ENCODE results near the gene SLC38A9.
"Not testable (repeated sequence)": the region's sequence is repeated elsewhere in the genome, so short reads cannot be mapped to it uniquely, and the experiment has no call there.

The SLC38A9 gene

GRCh38 chr5:55713871-55714270 is 1.7 kb upstream of the SLC38A9 start:
- TF ChIP-seq POLR2AphosphoS5 (IDR thresholded peaks at IDR 0.05; ENCODE audit: low read depth, low read length) (no peak), POLR2A (IDR thresholded peaks at IDR 0.05; ENCODE audit: low read depth, low read length) (no peak), TAF1 (IDR thresholded peaks at IDR 0.05; ENCODE audit: low read depth, low read length) (no peak), SPI1 (IDR thresholded peaks at IDR 0.05; ENCODE audit: low read depth, low read length) (no peak), POU2F2 (IDR thresholded peaks at IDR 0.05; ENCODE audit: low read depth, low read length) (no peak), PAX5 (IDR thresholded peaks at IDR 0.05; ENCODE audit: insufficient read depth, low read length, severe bottlenecking) (no peak)
- DNase-seq (ENCODE audit: insufficient read length, low spot score) (no peak), FAIRE-seq (no peak)

- no peak for FAIRE-seq
- DNase-seq (ENCODE audit: insufficient read length, low spot score) = no peak
- TF ChIP-seq POLR2AphosphoS5 (IDR thresholded peaks at IDR 0.05; ENCODE audit: low read depth, low read length) (no peak), TAF1 (IDR thresholded peaks at IDR 0.05; ENCODE audit: low read depth, low read length) (no peak), SPI1 (IDR thresholded peaks at IDR 0.05; ENCODE audit: low read depth, low read length) (no peak), PAX5 (IDR thresholded peaks at IDR 0.05; ENCODE audit: insufficient read depth, low read length, severe bottlenecking) (no peak), POLR2A (IDR thresholded peaks at IDR 0.05; ENCODE audit: low read depth, low read length) (no peak), POU2F2 (IDR thresholded peaks at IDR 0.05; ENCODE audit: low read depth, low read length) (no peak)
These were observed 559 bp downstream of the SLC38A9 start for GRCh38 chr5:55711507-55712022.

- no peak for DNase-seq (ENCODE audit: insufficient read length, low spot score)
- TF ChIP-seq PAX5 (IDR thresholded peaks at IDR 0.05; ENCODE audit: insufficient read depth, low read length, severe bottlenecking) = no peak
- TF ChIP-seq SPI1 (IDR thresholded peaks at IDR 0.05; ENCODE audit: low read depth, low read length) = no peak
- no peak for TF ChIP-seq TAF1 (IDR thresholded peaks at IDR 0.05; ENCODE audit: low read depth, low read length)
- TF ChIP-seq POLR2A (IDR thresholded peaks at IDR 0.05; ENCODE audit: low read depth, low read length) = no peak
- TF ChIP-seq POU2F2 (IDR thresholded peaks at IDR 0.05; ENCODE audit: low read depth, low read length) = no peak
- no peak for TF ChIP-seq POLR2AphosphoS5 (IDR thresholded peaks at IDR 0.05; ENCODE audit: low read depth, low read length)
- FAIRE-seq = no peak
These were observed 3.4 kb downstream of the SLC38A9 start for GRCh38 chr5:55708732-55709131.

GRCh38 chr5:55706230-55706629 is 5.9 kb downstream of the SLC38A9 start:
- DNase-seq (ENCODE audit: insufficient read length, low spot score) (no peak), FAIRE-seq (no peak)
- no peak for TF ChIP-seq POLR2AphosphoS5 (IDR thresholded peaks at IDR 0.05; ENCODE audit: low read depth, low read length)

GRCh38 chr5:55702598-55703345 is 9.4 kb downstream of the SLC38A9 start:
- TF ChIP-seq SPI1 (IDR thresholded peaks at IDR 0.05; ENCODE audit: low read depth, low read length) (peak; percentile 89), PAX5 (IDR thresholded peaks at IDR 0.05; ENCODE audit: insufficient read depth, low read length, severe bottlenecking) (no peak)
- no peak for FAIRE-seq
- DNase-seq (ENCODE audit: insufficient read length, low spot score) = no peak

- no peak for FAIRE-seq
- TF ChIP-seq POLR2A (IDR thresholded peaks at IDR 0.05; ENCODE audit: low read depth, low read length) (no peak), PAX5 (IDR thresholded peaks at IDR 0.05; ENCODE audit: insufficient read depth, low read length, severe bottlenecking) (no peak), SPI1 (IDR thresholded peaks at IDR 0.05; ENCODE audit: low read depth, low read length) (no peak), POLR2AphosphoS5 (IDR thresholded peaks at IDR 0.05; ENCODE audit: low read depth, low read length) (no peak), TAF1 (IDR thresholded peaks at IDR 0.05; ENCODE audit: low read depth, low read length) (no peak), POU2F2 (IDR thresholded peaks at IDR 0.05; ENCODE audit: low read depth, low read length) (no peak)
- DNase-seq (ENCODE audit: insufficient read length, low spot score) = no peak
These were observed 10.5 kb downstream of the SLC38A9 start for GRCh38 chr5:55701462-55702103.

GRCh38 chr5:55700745-55701144 is 11.4 kb downstream of the SLC38A9 start:
- no peak for TF ChIP-seq SPI1 (IDR thresholded peaks at IDR 0.05; ENCODE audit: low read depth, low read length)
- TF ChIP-seq TAF1 (IDR thresholded peaks at IDR 0.05; ENCODE audit: low read depth, low read length) = no peak
- no peak for TF ChIP-seq POLR2AphosphoS5 (IDR thresholded peaks at IDR 0.05; ENCODE audit: low read depth, low read length)
- TF ChIP-seq POLR2A (IDR thresholded peaks at IDR 0.05; ENCODE audit: low read depth, low read length) = no peak
- no peak for TF ChIP-seq POU2F2 (IDR thresholded peaks at IDR 0.05; ENCODE audit: low read depth, low read length)
- TF ChIP-seq PAX5 (IDR thresholded peaks at IDR 0.05; ENCODE audit: insufficient read depth, low read length, severe bottlenecking) = no peak
- no peak for FAIRE-seq
- DNase-seq (ENCODE audit: insufficient read length, low spot score) = no peak

- FAIRE-seq (no peak), DNase-seq (ENCODE audit: insufficient read length, low spot score) (no peak)
- TF ChIP-seq SPI1 (IDR thresholded peaks at IDR 0.05; ENCODE audit: low read depth, low read length) (no peak), POLR2AphosphoS5 (IDR thresholded peaks at IDR 0.05; ENCODE audit: low read depth, low read length) (no peak), POLR2A (IDR thresholded peaks at IDR 0.05; ENCODE audit: low read depth, low read length) (no peak), TAF1 (IDR thresholded peaks at IDR 0.05; ENCODE audit: low read depth, low read length) (no peak)
These were observed 13.0 kb downstream of the SLC38A9 start for GRCh38 chr5:55699041-55699688.

- not testable (repeated sequence) for DNase-seq (ENCODE audit: insufficient read length, low spot score)
These were observed 15.4 kb downstream of the SLC38A9 start for GRCh38 chr5:55696704-55697103.

More at GRCh38 chr5:55696704-55697103, 15.4 kb downstream of the SLC38A9 start:
- not testable (repeated sequence) for FAIRE-seq
